Stimulated activated naive CD8-positive, alpha-beta T cell treated with anti-CD3 and anti-CD28 coated beads, Interleukin-15, amount 100 ng/mL, for 72 hours (primary cell): Measurements from ENCODE around the gene PRLR.
"Not testable (repeated sequence)": the region's sequence is repeated elsewhere in the genome, so short reads cannot be mapped to it uniquely, and the experiment has no call there.

Experiments used
- ATAC-seq: fragments of 150-1000 bp; cut with Tn5 transposase; 2 replicates; pipeline ENCODE4 v1.10.0; 2021; ENCODE audit warnings: mild to moderate bottlenecking, moderate library complexity
- DNase-seq, 2 donors: peaks; one replicate each; pipeline ENCODE4 v3.0.0; 2021 to 2022
- H3K27ac Mint-ChIP-seq, 2 donors: one replicate each; pipeline ENCODE4 v1.8.0; 2022; ENCODE audit warnings: mild to moderate bottlenecking in 2 of 2, mixed read lengths in 2 of 2, moderate library complexity in 2 of 2
- H3K27me3 Mint-ChIP-seq: one replicate; pipeline ENCODE4 v1.8.0; 2022; ENCODE audit warnings: mixed read lengths
- H3K4me1 Mint-ChIP-seq: one replicate; pipeline ENCODE4 v1.8.0; 2022; ENCODE audit warnings: mild to moderate bottlenecking, mixed read lengths
- H3K4me3 Mint-ChIP-seq, 2 donors: one replicate each; pipeline ENCODE4 v1.8.0; 2022; ENCODE audit warnings: mild to moderate bottlenecking in 2 of 2, mixed read lengths in 2 of 2, moderate library complexity in 1 of 2
- H3K9me3 Mint-ChIP-seq, 2 donors: one replicate each; pipeline ENCODE4 v1.8.0; 2022; ENCODE audit warnings: mixed read lengths in 2 of 2

PRLR gene

GRCh38 chr5:35230038-35230611 is at the start of gene PRLR:
Gene PRLR (minus strand): TSS chr5:35230487. CDS start chr5:35089620, 140,867 bp downstream.
- DNase-seq (peak in 1 of 2 donors; percentile 8), ATAC-seq (peak; percentile 45)
- Mint-ChIP-seq H3K27ac (peak within 1 kb of the TSS in 1 of 2 donors; percentile 43), H3K27me3 (peaks cover 89% of the 10 kb centered on the region), H3K4me1 (peaks cover 15% of the 10 kb centered on the region), H3K4me3 (peak within 1 kb of the TSS; percentile 75 to 90), H3K9me3 (no peaks in the 10 kb centered on the region)

DNA sequence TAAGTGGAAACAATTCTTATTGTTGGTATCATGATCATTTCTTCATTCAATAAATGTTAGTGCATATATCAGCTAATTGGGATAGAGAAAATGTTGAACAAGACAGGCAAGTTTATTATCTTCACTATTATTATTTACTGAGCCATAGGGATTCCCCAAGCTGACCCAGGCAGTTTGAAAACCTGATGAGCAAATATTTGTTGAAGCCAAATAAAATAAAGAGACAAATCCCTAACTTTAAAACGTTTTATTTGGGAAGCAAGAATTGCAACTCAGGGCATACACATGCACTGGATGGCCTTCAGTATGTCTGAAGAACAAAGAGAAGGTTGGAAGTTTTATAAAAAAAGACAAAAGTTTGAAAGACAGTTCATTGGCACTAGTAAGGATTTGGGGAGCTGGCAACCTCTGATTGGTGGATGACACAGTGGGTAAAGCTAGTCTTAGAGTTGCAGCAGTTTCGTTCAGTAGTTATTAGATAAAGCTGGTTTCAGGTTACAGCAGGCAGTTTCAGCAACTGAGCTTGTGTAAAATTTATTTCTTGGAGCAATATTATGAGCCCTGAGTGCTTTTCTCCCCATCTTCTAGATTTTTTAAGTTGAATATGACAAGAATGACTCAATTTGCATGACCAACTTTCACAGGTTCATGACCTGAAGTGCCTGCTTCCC is 44.7 kb upstream of the PRLR start:
- Mint-ChIP-seq H3K27ac (no peak overlapping the region), H3K27me3 (peaks cover 17% of the 10 kb centered on the region), H3K9me3 (no peaks in the 10 kb centered on the region), H3K4me3 (no peak overlapping the region), H3K4me1 (no peaks in the 10 kb centered on the region)
- DNase-seq, result no peak
- no peak for ATAC-seq

GRCh38 chr5:35269006-35269405 is 38.7 kb upstream of the PRLR start:
- Mint-ChIP-seq H3K4me3 (no peak overlapping the region), H3K27ac (no peak overlapping the region), H3K9me3 (no peaks in the 10 kb centered on the region), H3K27me3 (peaks cover 21% of the 10 kb centered on the region), H3K4me1 (no peaks in the 10 kb centered on the region)
- no peak for ATAC-seq
- DNase-seq, result no peak

DNA sequence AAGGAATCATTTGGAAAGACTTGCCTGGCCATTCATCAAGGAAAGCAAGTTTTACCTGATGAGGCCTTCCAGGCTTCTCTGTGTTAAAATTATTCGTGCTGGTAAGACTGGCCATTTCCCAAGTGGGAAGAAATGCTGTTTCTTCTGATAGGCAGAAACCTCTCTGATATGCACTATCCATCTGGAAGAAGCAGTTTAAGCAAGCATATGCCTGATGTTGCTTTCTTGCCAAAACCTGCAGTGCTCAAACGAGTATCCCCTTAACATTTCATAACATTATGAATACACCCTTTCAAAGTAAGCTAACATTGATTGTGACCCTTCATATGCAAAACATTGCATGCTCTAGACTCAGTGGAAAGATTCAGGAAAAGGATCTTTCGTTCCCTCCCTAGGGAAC is 36.0 kb upstream of the PRLR start:
- Mint-ChIP-seq H3K4me1 (no peaks in the 10 kb centered on the region), H3K27me3 (peaks cover 12% of the 10 kb centered on the region), H3K4me3 (no peak overlapping the region), H3K27ac (no peak overlapping the region), H3K9me3 (no peaks in the 10 kb centered on the region)
- ATAC-seq (no peak), DNase-seq (no peak)

- ATAC-seq (no peak), DNase-seq (no peak)
- H3K9me3 Mint-ChIP-seq, result no peaks in the 10 kb centered on the region
- no peak overlapping the region for H3K4me3 Mint-ChIP-seq
- H3K27me3 Mint-ChIP-seq, result peaks cover 26% of the 10 kb centered on the region
- H3K27ac Mint-ChIP-seq, result no peak overlapping the region
- no peaks in the 10 kb centered on the region for H3K4me1 Mint-ChIP-seq
Observed at GRCh38 chr5:35264509-35264908, 34.2 kb upstream of the PRLR start.

- H3K27me3 Mint-ChIP-seq, result peaks cover 26% of the 10 kb centered on the region
- no peaks in the 10 kb centered on the region for H3K9me3 Mint-ChIP-seq
- H3K4me3 Mint-ChIP-seq, result no peak overlapping the region
- ATAC-seq (no peak), DNase-seq (no peak)
- no peaks in the 10 kb centered on the region for H3K4me1 Mint-ChIP-seq
- no peak overlapping the region for H3K27ac Mint-ChIP-seq
Observed at GRCh38 chr5:35263266-35263877, 33.1 kb upstream of the PRLR start.

GRCh38 chr5:35253582-35253981 is 23.3 kb upstream of the PRLR start:
- Mint-ChIP-seq H3K4me1 (no peaks in the 10 kb centered on the region), H3K4me3 (no peak overlapping the region), H3K9me3 (peaks cover 23 to 32% of the 10 kb centered on the region in 2 donors), H3K27ac (no peak overlapping the region), H3K27me3 (peaks cover 7% of the 10 kb centered on the region)
- no peak for DNase-seq
- no peak for ATAC-seq

GRCh38 chr5:35252963-35253362 is 22.7 kb upstream of the PRLR start:
- no peak for ATAC-seq
- no peaks in the 10 kb centered on the region for H3K4me1 Mint-ChIP-seq
- peaks cover 7% of the 10 kb centered on the region for H3K27me3 Mint-ChIP-seq
- H3K27ac Mint-ChIP-seq, result no peak overlapping the region
- DNase-seq, result no peak
- H3K4me3 Mint-ChIP-seq, result no peak overlapping the region
- peaks cover 23 to 32% of the 10 kb centered on the region in 2 donors for H3K9me3 Mint-ChIP-seq

- no peak overlapping the region for H3K27ac Mint-ChIP-seq
- H3K4me1 Mint-ChIP-seq, result no peaks in the 10 kb centered on the region
- H3K27me3 Mint-ChIP-seq, result peaks cover 18% of the 10 kb centered on the region
- peaks cover 14 to 27% of the 10 kb centered on the region in 2 donors for H3K9me3 Mint-ChIP-seq
- H3K4me3 Mint-ChIP-seq, result no peak overlapping the region
- no peak for DNase-seq
- ATAC-seq, result no peak
Observed at GRCh38 chr5:35248843-35249780, 18.8 kb upstream of the PRLR start.

- H3K27me3 Mint-ChIP-seq, result peaks cover 31% of the 10 kb centered on the region
- DNase-seq, result no peak
- peaks cover 8 to 14% of the 10 kb centered on the region in 2 donors for H3K9me3 Mint-ChIP-seq
- H3K4me1 Mint-ChIP-seq, result no peaks in the 10 kb centered on the region
- ATAC-seq, result peak; percentile 56
- H3K4me3 Mint-ChIP-seq, result no peak overlapping the region
- H3K27ac Mint-ChIP-seq, result no peak overlapping the region
Observed at GRCh38 chr5:35247648-35248034, 17.4 kb upstream of the PRLR start.

- H3K9me3 Mint-ChIP-seq, result peaks cover 2 to 8% of the 10 kb centered on the region in 2 donors
- H3K27ac Mint-ChIP-seq, result no peak overlapping the region
- peaks cover 36% of the 10 kb centered on the region for H3K27me3 Mint-ChIP-seq
- H3K4me3 Mint-ChIP-seq, result no peak overlapping the region
- ATAC-seq (peak; percentile 15), DNase-seq (no peak)
- H3K4me1 Mint-ChIP-seq, result no peaks in the 10 kb centered on the region
Observed at GRCh38 chr5:35246900-35247647, 16.8 kb upstream of the PRLR start.

- H3K27ac Mint-ChIP-seq, result no peak overlapping the region
- no peaks in the 10 kb centered on the region for H3K4me1 Mint-ChIP-seq
- ATAC-seq, result no peak
- DNase-seq, result no peak
- H3K27me3 Mint-ChIP-seq, result peaks cover 36% of the 10 kb centered on the region
- no peak overlapping the region for H3K4me3 Mint-ChIP-seq
- H3K9me3 Mint-ChIP-seq, result peaks cover 0 to 1% of the 10 kb centered on the region in 2 donors
Observed at GRCh38 chr5:35246411-35246810, 16.1 kb upstream of the PRLR start.

DNA sequence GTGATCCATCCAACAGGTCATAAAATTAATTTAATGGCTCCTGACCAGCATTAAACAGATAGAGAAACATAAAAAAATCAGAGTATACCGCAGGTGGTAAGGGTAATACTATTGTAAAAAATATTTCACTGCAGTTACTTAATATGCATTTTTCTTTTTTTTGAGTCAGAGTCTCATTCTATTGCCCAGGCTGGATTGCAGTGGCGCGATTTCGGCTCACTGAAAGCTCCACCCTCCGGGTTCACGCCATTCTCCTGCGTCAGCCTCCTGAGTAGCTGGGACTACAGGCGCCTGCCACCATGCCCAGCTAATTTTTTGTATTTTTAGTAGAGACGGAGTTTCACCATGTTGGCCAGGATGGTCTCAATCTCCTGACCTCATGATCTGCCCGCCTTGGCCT is 15.1 kb upstream of the PRLR start:
- not testable (repeated sequence) for ATAC-seq, H3K4me1 Mint-ChIP-seq, H3K9me3 Mint-ChIP-seq, H3K27ac Mint-ChIP-seq, H3K4me3 Mint-ChIP-seq, DNase-seq
- peaks cover 32% of the 10 kb centered on the region for H3K27me3 Mint-ChIP-seq

- Mint-ChIP-seq H3K27ac (no peak overlapping the region), H3K9me3 (no peaks in the 10 kb centered on the region), H3K4me3 (no peak overlapping the region), H3K4me1 (no peaks in the 10 kb centered on the region), H3K27me3 (peaks cover 29% of the 10 kb centered on the region)
- DNase-seq (no peak), ATAC-seq (no peak)
Observed at GRCh38 chr5:35244171-35244570, 13.9 kb upstream of the PRLR start.

DNA sequence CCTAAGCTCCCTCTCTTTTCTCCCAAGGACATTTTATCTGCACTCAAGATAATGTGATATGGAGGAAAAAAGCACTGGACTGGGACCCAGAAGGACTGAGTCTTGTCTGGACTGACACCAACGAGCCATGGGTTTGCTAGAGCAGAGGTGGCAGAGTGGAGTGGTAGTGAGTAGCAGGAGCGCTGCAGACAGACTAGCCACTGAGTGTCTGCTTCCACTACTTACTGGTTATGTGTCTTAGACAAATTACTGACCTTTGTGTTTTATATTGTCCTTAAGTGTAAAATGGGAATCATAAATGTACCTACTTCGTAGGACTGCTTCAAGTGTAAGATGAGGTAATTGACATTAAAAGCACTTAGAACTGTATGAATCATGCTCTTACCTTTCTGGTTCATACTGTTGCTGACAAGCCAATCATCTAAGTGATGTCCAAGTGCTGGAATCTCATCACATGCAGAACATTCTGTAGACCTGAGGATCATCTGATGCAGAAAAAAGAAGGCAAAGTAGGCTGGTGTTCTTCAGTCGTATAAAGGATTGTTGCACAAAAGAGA is 12.5 kb upstream of the PRLR start:
- peaks cover 29% of the 10 kb centered on the region for H3K27me3 Mint-ChIP-seq
- H3K27ac Mint-ChIP-seq, result no peak overlapping the region
- ATAC-seq, result no peak
- no peaks in the 10 kb centered on the region for H3K4me1 Mint-ChIP-seq
- DNase-seq, result no peak
- H3K4me3 Mint-ChIP-seq, result no peak overlapping the region
- H3K9me3 Mint-ChIP-seq, result no peaks in the 10 kb centered on the region
